Endometrium (tissue), 2 donors: ENCODE data around the gene C3.
"Not testable (repeated sequence)": the region's sequence is repeated elsewhere in the genome, so short reads cannot be mapped to it uniquely, and the experiment has no call there.

Experiments
- FAIRE-seq: peaks from 2 replicates; lab custom pipeline; 2012; peaks lifted over from hg19 to GRCh38; lab: Jason Lieb, UNC
- donor health status: control.
- donor health status: control.

C3 gene

GRCh38 chr19:6690160-6690885 is 30.1 kb downstream of the C3 start:
- no peak for FAIRE-seq

- FAIRE-seq, result no peak
These were observed 33.3 kb downstream of the C3 start for GRCh38 chr19:6687114-6687513.

DNA sequence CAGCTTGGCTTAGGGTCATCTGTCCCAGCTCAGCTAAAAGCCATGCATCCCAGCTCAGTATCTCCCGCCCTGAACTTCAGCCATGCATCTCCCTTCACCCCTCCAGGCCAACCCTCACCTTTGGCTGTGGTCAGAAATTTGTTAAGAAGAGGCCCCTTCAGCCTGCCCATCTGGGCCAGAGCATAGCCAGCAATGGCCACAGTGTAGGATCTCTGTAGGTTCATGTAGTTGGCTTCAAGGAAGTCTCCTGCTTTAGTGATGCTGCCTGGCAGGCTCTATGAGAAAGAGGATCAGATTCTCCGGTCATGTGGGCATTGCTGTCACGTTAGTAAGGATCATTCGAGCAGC is 33.8 kb downstream of the C3 start:
- FAIRE-seq, result no peak

GRCh38 chr19:6685962-6686627 is 34.4 kb downstream of the C3 start:
- no peak for FAIRE-seq

GRCh38 chr19:6685482-6685881 is 35.0 kb downstream of the C3 start:
- no peak for FAIRE-seq

- FAIRE-seq, result no peak
These were observed 36.5 kb downstream of the C3 start for GRCh38 chr19:6683971-6684370.

DNA sequence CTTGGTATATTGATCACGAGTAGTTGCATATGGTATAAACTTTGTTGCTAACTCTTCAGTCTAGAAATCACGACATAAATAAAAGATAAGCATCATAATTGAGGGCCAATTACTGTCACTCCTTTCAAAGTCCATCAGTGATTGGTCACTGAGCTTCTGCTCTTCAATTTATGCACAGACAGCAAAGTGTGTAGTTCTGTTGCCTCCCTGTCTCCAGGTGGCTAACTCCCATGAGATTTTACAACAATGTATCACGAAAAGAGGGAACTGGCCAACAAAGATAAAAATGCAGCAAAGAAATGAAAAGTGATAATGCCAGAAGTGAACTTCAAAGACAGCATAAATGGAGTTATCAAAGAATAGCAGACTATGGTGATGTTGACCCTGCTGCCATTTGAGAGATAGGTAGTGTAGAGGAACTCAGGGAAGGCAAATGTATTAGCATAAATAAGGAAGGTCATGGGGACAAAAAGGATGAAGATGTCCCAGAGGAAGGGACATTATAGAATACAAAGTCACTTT is 37.8 kb downstream of the C3 start:
- FAIRE-seq, result no peak

DNA sequence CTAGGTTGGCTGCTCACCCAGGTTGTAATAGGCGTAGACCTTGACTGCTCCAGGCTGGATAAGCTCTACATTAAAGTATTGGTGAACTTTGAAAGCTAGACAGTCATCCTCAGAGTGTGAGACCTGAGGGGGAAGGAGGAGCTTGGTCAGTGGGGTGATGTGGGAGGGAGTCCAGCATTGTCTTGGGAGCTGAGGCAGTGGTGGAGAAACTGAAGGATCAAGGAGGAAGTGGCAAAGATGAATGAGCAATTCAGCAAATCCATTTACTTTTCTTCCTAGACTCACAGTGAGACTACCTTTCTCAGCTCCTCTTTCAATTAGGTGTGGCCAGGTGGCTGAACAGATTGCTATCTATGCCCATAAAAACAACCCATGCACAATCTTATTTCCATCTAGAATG is 40.3 kb downstream of the C3 start:
- no peak for FAIRE-seq

DNA sequence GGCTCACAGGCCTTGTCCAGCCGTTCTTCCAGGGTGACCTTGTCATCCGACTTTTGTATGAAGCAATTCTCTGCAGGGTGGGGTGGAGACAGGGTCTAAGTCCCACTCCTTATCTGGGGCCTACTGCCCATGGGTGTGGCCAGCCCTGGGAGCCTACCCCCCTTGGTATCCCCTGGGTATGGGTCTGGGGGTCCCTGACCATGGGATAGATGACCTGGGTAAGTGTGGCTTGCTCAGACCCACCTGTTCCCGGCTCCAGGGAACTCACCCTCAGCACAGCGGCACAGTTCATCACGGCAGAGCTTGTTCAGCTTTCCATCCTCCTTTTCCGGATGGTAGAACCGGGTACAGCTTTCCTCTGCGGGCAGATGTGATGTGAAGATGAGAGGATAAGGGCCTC is 41.3 kb downstream of the C3 start:
- FAIRE-seq, result no peak

GRCh38 chr19:6678690-6679109 is 41.8 kb downstream of the C3 start:
- no peak for FAIRE-seq

DNA sequence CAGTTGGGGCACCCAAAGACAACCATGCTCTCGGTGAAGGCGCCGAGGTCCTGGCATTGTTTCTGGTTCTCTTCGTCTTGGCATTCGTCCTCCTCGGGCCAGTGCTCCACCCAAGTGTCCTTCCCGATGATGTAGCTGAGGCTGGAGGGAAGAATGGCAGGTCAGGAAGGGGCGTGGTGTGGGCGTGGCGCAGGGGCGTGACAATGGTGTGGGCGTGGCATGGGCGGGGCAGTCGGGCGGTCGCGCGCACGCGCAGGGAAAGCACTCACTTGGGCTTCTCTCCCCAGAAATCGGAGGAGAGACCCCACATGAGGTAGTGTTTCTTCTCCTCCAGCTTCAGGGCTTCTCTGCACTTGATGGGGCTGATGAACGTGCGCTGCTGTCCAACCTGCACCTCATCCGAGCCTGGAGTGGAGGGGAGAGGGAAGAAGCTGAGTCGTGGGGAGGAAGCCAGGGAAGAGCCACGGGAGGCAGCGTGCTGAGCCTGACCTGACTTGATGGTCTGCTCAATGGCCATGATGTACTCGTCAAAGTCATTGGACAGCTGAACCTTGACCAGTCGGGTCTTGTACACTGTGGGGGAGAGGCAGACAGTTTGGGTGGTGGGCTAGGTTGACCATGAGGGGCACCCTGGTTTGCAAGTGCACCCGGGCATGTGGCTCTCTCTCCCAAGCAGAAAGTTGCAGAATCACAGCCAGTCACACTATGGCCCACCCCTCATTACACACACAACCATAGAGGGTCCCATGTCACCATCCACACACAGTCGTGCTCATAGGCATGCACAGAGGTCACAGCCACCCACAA is 42.4 kb downstream of the C3 start:
- FAIRE-seq, result no peak

GRCh38 chr19:6677495-6677882 is 43.0 kb downstream of the C3 start:
- no peak for FAIRE-seq

GRCh38 chr19:6676288-6676687 is 44.2 kb downstream of the C3 start:
- FAIRE-seq, result no peak

DNA sequence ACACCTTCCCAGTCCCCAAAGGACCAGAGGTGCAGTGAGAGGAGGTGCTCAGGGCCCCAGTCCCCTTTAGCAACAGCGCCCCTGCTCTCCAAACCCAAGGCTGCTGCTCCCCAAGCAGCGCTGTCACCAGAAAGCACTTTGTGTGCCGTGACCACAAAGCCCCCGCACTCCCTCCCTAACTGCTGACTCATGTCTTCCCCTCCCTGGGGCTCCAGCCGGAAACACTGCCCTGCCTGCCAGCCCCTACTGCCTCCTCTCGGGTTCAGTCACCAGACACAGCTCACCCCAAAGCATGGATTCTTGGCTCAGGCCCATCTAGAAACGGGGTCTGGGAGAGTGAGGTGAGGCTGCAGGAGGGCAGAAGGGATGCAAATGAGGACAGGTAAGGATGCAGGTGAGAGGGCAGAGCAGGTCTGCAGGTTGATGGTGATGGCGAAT is 45.6 kb downstream of the C3 start:
- FAIRE-seq, result no peak

GRCh38 chr19:6674408-6674807 is 46.0 kb downstream of the C3 start:
- not testable (repeated sequence) for FAIRE-seq

GRCh38 chr19:6672693-6673290 is 47.7 kb downstream of the C3 start:
- no peak for FAIRE-seq

GRCh38 chr19:6671960-6672359 is 48.5 kb downstream of the C3 start:
- no peak for FAIRE-seq

- no peak for FAIRE-seq
These were observed 51.8 kb downstream of the C3 start for GRCh38 chr19:6668691-6669090.

DNA sequence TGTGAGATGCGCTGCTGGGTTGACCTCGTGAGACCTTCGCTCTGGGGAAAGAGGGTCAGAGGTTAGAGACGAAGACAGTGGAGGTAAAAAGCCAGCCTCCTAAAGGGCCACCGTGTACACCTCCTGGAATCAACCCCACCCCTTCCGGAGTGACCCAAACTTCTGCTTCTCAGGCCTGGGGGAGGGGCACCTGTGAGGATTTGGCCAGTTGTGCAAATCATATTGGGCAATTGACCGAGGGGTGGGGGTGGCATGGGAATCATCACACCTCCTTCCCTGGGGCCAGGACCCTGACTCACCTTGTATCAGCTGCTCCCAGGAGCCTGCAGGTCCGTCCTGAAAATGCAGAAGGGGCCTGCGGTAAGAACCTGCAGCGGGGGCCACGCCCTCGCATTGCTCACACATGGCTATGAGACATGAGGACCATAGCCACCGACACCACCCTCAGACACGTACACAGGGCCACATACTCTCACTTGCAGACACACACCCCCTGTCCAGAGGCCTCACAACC is 53.3 kb downstream of the C3 start:
- FAIRE-seq, result no peak

GRCh38 chr19:6664916-6665315 is 55.5 kb downstream of the C3 start:
- FAIRE-seq, result no peak

DNA sequence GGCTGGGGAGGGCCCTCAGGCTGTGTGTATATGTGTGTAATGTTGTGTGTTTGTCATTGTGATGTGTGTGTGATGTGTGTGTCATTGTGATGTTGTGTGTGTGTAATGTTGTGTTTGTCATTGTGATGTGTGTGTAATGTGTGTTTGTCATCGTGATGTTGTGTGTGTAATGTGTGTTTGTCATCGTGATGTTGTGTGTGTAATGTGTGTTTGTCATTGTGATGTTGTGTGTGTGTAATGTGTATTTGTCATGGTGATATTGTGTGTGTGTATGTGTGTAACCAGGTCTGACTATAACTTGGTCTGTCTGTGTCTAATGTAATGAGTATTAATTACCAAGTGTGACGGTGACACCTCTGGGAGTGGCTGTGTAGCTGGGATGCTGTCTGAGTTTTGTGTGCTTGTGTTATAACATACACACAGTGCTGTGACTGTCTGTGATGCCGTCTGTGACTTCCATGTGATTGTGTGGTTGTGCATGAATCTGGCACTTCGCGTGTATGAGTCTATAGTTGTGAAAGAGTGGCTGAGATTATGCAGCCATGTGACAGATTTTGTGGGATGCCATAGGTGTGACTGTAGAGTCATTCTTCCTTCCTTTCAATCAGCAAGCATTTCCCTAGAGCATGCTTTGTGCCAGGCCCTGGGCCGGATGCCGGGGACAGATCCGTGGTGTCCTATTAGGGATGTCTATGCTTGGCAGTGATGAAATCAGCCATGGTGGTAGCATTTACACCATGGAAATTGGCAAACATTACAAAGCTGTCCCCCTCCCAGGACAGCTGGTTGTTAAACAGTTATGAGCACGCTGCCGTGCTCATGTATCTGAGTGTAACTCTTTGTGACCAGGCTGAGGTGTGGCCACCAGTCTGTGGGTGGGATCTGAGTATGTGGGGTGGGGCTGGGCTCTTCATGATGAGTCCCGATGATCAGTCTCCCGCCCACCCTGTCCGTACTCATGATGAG is 56.9 kb downstream of the C3 start:
- FAIRE-seq, result no peak
